HG02588 (cell line): ENCODE results near the gene DIP2A.

ENCODE experiments used
- ATAC-seq: cut with Tn5 transposase; IDR thresholded peaks from one replicate; pipeline ENCODE4 v1.9.1; 2021; ENCODE audit warnings: mild to moderate bottlenecking, moderate library complexity; ENCODE audit not compliant: unreplicated experiment

DIP2A gene

DNA sequence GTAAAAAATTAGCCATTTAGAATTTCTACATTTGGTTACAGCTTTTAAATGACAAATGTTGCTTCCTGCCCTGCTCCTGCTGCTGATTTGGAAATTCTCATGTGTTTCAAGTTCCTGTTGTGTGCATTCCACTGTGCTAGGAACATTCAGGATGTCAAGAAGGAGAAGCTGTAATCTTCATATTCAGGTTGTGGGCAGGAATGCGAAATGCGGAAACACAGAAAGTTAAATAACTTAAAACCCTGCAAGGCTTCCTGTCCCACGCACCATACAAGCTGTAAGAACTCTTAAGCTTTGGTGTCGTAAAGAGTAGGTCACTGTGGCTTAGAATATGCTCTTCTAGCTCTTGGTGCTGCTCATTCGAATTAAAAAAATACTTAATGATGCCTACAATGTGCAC lies 93.6 kb downstream of the DIP2A start:
- ATAC-seq: no peak

DNA sequence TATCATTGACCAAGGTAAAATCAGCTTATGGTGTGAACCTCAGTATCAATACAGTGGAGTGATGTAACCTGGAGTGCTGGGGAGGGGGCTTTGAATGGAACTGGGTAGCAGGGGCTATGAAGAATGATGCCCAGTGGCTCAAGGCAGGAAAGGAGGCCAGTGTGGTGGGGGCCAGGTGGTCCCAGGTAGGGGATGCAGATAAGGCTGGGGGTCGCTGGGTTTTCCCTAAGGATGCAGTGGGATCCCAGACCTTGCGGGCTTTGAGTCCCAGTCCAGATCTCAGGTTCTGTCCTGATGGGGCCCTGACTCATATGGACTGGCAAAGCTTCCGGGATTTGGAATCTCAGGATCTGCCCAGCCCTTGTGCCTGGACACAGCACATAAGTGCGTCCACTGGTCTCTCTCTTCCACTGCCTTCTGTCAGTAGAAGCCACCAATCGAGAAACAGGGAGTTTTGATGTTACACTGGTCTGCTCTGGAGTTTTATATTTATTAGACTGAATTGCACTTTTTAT lies 94.2 kb downstream of the DIP2A start:
- no peak for ATAC-seq

DNA sequence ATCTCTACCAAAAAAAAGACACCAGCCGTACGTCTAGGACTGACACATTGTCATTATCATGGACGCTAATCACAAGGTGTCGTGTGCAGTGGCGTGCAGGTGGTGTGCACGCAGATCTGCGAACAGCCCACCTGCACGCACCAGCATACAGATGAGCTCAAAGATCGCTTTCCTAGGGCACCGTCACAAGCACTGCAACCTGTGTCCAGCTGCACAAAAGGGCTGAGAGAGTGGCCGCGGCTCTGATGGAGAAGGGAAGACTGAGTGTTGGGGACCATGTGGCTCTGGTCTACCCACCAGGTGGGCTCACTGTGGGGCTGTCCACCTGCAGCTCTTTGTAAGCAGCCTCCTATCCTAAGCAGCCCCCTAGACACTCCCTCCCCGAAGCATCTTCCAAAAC lies 95.3 kb downstream of the DIP2A start:
- ATAC-seq: no peak

DNA sequence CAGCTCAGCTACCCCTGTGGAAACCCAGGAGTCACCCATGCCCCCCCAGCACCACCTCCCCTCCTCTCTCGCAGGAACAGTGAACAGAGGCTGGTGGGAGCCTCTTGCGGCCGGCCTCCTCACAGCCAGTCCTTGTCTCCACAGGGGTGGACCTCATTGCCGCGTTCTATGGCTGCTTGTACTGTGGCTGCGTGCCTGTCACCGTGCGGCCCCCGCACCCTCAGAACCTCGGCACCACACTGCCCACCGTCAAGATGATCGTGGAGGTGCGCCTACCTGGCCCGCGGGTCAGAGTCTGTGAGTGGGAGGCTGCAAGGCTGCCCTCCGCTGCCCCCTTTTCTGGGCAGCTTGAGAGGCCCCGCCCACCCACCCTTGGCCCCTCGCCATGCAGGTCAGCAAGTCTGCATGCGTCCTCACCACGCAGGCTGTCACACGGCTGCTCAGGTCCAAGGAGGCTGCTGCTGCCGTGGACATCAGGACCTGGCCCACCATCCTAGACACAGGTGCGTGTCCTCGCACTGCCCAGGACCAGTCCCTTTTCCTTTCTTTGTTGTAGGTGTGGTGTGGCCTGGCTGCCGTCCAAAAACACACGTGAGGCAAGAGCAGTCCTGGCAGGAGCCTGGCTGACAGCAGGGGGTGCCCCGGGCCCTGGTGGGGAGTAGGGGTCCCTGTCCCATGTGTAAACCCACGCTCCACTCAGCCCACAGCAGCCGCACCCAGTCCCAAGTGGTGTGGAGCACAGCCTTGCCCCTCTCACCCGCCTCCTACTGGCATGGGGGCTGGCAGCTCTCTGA lies 95.9 kb downstream of the DIP2A start:
- no peak for ATAC-seq

DNA sequence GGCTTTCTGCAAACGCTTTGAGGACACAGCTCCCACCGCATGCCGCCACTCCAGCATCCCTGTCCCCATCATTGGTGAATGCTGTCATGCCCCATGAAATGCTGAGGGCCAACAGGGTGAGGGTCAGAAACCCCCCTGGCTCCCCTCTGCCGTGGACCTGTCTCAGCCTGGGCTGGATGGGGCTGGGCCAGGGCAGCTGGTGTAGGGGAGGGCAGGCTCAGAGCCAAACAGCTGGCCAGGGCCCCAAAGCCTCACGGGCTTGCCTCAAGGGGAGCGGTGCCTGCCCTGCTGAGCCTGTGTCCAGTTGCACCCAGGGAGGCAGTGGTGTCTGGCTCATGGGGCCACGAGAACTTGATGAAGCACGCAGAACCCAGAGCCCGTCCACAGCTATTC lies 96.5 kb downstream of the DIP2A start:
- ATAC-seq: no peak

DNA sequence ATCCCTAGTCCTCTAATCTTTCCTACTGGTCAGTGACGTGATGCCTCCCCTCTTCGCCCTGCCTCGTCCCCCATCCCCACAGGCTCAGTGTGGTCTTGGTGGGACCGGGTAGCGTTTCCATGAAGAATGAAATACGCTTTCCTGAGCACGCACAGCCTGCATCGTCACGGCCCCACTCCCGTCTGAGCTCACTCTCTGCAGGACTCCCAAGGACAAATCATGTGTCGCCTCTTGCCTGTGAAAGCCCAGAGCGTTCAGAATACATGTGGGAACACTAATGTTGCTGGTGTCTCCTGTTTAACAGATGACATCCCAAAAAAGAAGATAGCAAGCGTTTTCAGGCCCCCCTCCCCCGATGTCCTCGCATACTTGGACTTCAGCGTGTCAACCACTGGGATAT lies 97.0 kb downstream of the DIP2A start:
- ATAC-seq: no peak

DNA sequence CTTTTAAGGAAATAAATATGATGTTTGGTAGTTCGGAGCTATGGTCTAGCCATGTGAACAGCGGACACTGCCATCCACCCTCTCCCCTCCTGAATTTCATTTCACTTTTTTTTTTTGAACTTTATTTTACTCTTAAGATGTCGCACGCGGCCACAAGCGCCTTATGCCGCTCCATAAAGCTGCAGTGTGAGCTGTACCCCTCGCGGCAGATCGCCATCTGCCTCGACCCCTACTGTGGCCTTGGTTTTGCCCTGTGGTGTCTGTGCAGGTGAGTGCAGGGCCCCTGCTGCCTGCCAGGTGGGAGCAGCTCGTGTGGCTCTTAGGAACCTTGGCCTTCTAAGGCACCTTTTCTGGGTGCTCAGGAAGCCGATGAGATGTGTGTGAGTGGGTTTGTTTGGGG lies 98.1 kb downstream of the DIP2A start:
- ATAC-seq: no peak

DNA sequence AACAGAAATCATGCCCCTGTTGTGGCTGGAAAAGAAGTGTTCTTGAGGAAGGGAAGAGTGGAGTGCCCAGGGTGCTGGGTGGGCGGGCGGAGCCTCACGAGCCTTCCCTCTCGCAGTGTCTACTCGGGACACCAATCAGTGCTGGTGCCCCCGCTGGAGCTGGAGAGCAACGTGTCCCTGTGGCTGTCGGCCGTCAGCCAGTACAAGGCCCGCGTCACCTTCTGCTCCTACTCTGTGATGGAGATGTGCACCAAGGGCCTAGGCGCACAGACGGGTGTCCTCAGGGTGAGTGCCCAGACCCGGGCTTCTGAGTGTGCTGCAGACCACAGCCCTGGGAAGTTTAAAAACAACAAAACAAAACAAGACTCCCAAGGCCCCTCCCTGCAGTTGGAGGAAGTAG lies 98.8 kb downstream of the DIP2A start:
- ATAC-seq: no peak

DNA sequence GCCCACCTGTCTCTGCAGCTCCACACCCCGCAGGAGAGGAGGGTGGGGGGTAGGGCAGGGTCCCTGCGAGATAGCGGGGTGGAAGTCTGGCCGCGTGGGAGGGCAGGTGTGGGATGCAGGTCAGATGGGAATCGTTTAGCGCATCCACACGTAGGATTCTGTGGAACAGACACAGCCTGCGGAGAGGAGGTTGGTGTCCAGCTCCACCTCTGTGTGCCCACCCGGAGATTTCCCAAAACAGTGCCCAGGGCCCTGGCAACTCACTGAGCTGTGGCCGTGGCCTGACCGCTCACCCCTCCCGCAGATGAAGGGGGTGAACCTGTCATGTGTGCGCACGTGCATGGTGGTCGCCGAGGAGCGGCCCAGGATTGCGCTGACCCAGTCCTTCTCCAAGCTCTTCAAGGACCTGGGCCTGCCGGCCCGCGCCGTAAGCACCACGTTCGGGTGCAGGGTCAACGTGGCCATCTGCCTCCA lies 99.3 kb downstream of the DIP2A start:
- no peak for ATAC-seq

DNA sequence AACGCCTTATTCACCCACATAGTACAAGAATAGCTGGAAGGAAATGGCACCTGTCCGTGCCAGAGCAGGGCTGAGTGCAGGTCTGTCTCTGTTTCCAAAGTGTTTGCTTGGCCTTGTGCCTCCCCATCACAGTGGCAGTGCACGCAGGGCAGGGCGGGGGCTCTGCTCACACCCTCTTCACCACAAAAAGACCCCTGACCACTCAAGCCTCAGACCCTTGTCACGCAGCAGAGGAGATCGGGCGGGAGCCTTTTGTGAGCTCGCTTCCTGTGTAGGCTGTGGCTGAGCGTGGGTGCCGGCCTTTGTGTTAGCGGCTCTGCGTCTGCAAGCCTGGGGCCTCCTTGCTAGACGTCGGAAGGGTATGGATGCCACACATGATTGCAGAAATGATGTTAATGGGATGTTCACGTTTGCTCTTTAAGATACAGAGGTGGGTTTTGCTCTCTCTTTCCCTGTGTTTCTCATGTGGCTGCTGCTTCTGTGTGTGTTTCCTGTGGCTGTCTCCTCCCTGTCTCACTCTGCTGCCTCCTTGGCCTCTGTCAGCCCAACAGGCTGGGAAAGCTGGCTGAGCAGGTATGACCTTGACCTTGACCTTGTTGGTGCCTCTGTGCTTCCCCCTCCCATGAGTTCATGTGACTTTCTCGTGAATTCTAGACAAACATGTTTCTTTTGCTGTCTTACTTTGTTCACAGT lies 100.7 kb downstream of the DIP2A start:
- no peak for ATAC-seq

DNA sequence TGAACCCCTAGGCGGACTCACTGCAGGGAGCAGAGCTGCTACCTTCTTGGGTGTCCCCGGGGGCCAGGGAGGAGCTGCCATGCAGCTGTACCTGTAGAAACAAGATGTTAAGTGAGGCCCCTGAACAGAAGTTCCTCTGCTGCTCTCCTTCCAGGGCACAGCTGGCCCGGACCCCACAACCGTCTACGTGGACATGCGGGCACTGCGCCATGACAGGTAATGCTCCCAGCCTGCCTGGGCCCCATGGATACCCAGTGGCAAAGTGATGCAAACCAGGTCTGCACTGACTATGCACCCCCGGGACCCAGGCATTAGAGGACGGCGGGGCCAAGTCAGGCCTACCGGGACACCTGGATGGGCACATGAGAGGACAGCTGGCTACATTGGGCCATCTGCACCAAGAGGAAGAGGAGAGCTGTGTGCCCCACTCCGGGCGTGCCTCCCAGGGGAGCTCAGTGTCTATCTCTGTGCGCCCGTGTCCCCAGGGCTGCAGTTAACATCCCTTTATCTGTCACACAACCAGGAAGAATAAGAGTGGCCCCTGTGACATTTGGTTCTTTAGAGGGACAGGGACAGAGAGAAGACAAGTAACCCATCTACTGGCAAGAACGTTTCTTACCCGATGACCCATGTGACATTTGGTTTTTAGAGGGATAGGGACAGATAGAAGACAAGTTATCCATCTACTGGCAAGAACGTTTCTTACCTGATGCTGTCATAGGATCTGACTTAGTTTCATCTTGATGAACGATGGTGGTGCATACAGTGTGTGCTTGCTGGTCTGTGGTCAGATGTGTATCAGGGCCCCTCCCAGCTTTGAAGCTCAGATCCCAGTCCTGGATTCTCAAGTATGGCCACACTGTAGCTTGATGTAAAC lies 102.1 kb downstream of the DIP2A start:
- no peak for ATAC-seq

DNA sequence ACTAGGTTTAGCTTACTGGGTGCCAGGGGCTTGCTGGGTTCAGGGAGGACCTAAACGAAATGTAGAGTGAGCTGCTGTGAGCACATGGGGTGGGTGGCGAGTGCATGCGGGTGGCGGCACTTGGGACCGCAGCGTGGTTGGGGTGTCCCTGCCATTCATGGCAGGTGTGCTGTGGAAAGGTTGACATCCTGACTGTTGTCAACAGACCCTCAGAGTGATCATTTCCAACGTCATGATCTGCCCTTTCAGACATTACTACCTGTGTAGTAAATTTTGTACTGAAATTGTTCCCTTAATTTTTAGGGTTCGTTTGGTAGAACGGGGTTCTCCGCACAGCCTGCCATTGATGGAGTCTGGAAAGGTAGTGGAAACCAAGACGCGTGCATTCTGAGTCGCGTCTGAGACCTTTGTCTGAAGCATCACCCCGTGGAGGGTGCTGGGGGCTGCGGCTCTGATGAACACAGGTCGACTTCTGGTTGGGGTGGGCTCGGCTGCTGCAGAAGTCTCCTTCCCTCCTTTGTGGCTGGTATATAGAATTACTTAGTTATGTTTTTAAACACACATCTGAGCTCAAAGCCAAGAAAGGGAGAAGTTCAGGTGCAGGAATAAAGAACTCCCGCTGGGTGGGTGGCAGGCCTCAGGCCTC lies 102.9 kb downstream of the DIP2A start:
- no peak for ATAC-seq

DNA sequence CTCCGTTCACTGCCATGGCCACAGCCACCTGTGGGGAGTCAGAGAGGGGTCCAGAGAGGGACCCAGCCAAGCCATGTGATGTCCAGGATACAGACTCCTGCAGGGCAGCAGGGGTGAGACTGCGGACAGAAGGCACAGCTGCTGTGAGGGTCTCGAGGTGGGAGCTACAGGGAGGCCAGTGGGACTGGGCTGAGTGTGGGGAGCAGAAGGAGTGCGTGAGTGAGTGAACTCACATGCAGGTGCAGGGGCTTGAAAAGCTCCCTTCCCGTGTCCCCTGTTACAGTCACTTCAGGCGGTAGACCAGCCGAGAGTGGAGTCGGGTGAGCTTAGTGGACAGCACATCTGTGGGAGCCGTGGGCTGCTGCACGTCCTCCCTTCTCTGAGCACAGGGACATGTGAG lies 103.8 kb downstream of the DIP2A start:
- no peak for ATAC-seq

DNA sequence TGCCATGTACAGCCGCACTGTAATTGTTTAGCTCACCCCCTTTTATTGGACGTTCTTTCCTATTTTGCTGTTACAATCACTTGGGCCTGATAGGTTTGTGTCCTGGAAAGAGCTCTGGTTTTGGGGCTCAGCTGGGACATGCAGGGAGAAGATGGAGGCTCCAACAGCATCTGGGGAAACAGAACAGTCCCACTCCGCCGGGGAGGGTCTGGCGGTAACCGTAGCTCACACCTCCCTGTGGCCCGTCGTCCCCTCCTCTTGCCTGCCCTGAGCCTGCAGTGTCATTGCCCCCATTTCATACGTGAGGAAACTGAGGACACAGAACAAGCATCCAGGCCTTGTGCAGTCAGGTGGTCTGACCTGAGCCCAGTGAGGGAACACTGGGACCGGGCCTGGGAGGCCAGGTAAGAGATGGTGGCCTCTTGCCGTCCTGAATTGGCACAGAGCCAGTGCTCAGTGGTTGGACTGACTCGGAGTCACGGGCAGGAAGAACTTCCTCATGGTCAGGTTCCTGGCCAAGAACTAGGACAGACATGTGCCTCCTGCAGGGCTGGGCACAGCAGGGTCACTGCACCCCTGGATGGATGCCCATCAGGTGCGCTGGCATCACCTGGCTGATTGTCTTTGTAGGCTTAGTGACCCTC lies 104.4 kb downstream of the DIP2A start:
- no peak for ATAC-seq

DNA sequence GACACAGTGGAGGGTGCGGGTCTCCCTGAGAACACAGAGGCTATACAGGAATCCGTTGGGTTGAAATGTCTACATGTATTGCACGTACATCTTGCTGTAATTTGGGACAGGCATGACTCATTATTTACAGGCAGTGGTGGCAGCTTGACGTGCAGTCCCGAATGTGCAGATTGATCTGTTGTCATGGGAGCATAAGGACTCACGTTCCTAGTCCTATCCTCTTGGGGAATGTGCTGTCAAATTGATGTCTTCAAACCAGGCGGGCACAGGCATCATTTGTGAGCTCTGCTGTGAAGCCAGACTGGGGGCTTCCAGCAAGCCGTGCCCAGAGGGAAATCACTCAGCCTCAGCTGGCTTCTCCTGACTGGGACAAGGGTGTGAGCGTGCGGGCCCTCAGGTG lies 105.7 kb downstream of the DIP2A start:
- no peak for ATAC-seq

DNA sequence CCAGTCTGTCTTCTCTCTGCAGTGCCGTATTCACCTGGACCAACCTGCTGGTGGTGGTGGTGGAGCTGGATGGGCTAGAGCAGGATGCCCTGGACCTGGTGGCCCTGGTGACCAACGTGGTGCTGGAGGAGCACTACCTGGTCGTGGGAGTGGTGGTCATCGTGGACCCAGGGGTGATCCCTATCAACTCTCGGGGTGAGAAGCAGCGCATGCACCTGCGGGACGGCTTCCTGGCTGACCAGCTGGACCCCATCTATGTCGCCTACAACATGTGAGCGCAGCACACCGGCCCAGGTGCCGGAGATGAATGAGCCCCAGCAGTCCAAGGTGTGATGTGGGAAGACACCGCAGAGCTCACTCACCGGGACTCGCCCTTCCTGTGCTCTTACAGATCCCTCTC lies 108.7 kb downstream of the DIP2A start:
- no peak for ATAC-seq

DNA sequence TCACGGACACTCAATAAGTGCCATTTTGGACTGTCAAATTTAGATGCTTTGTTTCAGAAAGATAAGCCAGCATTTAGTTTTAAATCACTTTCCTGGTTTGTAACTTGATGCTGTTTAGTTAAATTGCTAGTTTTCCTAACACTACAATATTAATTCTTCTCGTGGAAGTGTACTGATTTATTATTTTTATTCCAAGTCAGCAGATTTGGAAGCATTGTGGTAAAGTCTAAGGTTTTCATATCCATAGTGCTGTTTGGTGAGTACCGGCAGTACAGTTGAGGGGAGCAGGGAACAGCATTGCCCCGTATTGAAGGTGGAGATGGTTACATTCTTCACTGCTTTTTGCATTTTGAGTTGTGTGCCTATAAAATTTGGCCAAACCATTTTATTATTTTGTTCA lies 109.9 kb downstream of the DIP2A start:
- no peak for ATAC-seq

DNA sequence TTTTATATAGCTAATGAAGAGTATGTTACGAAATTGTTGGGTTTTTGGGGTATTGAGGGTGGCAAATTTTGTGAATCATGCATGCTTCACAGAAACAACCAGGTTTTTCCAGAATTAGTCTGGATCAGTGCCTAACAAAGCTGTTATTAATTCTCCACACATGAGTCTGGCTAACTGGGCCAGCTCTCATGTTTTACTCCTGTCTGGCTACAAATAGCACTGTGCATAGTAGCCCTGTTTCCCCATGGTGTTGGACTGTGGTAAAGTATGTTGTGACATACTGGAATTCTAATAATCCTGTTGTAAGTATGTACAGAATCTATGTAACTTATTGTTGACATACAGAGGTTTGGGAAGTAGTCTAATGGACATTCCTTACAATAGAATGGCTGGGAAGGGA lies 110.4 kb downstream of the DIP2A start:
- no peak for ATAC-seq

DNA sequence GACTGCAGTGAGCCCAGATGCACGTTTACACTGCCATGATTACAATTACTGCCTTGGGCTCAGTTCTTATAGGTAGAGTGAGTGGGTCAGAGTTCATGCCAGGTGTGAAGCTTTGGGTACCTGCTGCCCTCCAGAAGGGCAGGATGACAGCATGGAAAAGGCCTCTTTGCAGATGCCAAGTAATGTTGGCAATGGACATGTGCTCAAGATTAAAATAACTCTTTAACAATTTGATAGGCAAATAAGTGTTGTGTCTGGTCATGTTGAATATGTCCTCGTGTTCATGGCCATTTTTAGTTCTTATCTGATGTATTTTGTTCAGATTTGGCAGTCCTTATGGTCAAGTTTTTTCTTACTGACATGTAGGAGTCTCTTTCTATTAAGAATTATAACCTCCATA lies 111.4 kb downstream of the DIP2A start:
- ATAC-seq: no peak

DNA sequence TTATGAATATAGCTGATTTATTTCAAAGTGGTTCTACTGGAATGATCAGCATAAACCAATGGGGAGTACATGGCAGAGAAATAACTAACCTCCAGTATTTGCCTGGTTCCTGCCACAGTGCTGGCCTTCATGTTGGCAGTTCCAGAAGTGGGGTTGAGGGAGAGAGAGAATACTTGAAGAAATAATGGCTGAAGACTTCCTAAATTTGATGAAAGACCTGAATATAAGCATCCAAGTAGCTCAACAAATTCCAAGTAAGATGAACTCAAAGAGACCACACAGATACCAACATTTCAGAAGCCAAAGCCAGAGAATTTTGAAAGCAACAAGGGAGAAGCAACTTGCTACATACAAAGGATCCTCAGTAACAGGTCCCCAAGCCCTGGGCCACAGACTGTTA lies 111.9 kb downstream of the DIP2A start:
- no peak for ATAC-seq
